GM18519 (cell line): ENCODE data around the gene POLR2F.

Experiments
- ATAC-seq: cut with Tn5 transposase; IDR thresholded peaks from one replicate; pipeline ENCODE4 v1.9.1; 2021; ENCODE audit warnings: mild to moderate bottlenecking, moderate library complexity; ENCODE audit not compliant: unreplicated experiment, low FRiP score

POLR2F gene

GRCh38 chr22:37996515-37997246 lies 43.2 kb downstream of the POLR2F start:
- no peak for ATAC-seq

- ATAC-seq: no peak
Observed at GRCh38 chr22:37998543-37998942, 45.0 kb downstream of the POLR2F start.

- ATAC-seq: no peak
Observed at GRCh38 chr22:37999236-37999635, 45.7 kb downstream of the POLR2F start.

GRCh38 chr22:37999640-38000272 lies 46.3 kb downstream of the POLR2F start:
- no peak for ATAC-seq

- ATAC-seq: no peak
Observed at GRCh38 chr22:38005943-38006342, 52.4 kb downstream of the POLR2F start.

- no peak for ATAC-seq
Observed at GRCh38 chr22:38006906-38007305, 53.4 kb downstream of the POLR2F start.

GRCh38 chr22:38007330-38007902 lies 53.9 kb downstream of the POLR2F start:
- ATAC-seq: no peak

GRCh38 chr22:38009000-38009806 lies 55.7 kb downstream of the POLR2F start:
- ATAC-seq: no peak

GRCh38 chr22:38012604-38013072 lies 59.1 kb downstream of the POLR2F start:
- ATAC-seq: no peak

GRCh38 chr22:38014083-38014482 lies 60.6 kb downstream of the POLR2F start:
- no peak for ATAC-seq

GRCh38 chr22:38016182-38017151 lies 63.0 kb downstream of the POLR2F start:
- no peak for ATAC-seq

GRCh38 chr22:38017272-38017920 lies 63.9 kb downstream of the POLR2F start:
- no peak for ATAC-seq

GRCh38 chr22:38017939-38018885 lies 64.7 kb downstream of the POLR2F start:
- ATAC-seq: no peak
